AG09309 (cell line): ENCODE measurements around the gene GRID2.

Experiments
- DNase-seq: peaks from one replicate; pipeline ENCODE4 v3.0.0-alpha.2; 2010; ENCODE audit warnings: low read depth
- H3K4me3 ChIP-seq: 2 replicates; pipeline ENCODE4 v1.5.1; 2011; ENCODE audit warnings: mild to moderate bottlenecking, low read depth, low read length, moderate library complexity; ENCODE audit not compliant: control insufficient read depth
- CTCF ChIP-seq: IDR thresholded peaks from 2 replicates; pipeline ENCODE4 v1.5.1; 2011; ENCODE audit warnings: mild to moderate bottlenecking, low read depth, low read length, inconsistent platforms; ENCODE audit not compliant: insufficient read depth, control insufficient read depth; ENCODE audit errors: missing control alignments

Gene GRID2

GRCh38 chr4:93103042-93103441, 799.3 kb downstream of the GRID2 start:
- H3K4me3 ChIP-seq = no peak overlapping the region
- no peak for DNase-seq
- TF ChIP-seq CTCF = no peak

GRCh38 chr4:93116624-93117023, 812.9 kb downstream of the GRID2 start:
- no peak for TF ChIP-seq CTCF
- DNase-seq = no peak
- no peak overlapping the region for H3K4me3 ChIP-seq

- DNase-seq = no peak
- TF ChIP-seq CTCF = no peak
- no peak overlapping the region for H3K4me3 ChIP-seq
These were observed 823.7 kb downstream of the GRID2 start for GRCh38 chr4:93127489-93127888.

- no peak overlapping the region for H3K4me3 ChIP-seq
- DNase-seq = no peak
- TF ChIP-seq CTCF = no peak
These were observed 828.9 kb downstream of the GRID2 start for GRCh38 chr4:93132631-93133030.

GRCh38 chr4:93139118-93139517, 835.4 kb downstream of the GRID2 start:
- TF ChIP-seq CTCF = no peak
- DNase-seq = no peak
- no peak overlapping the region for H3K4me3 ChIP-seq

GRCh38 chr4:93143902-93144301, 840.1 kb downstream of the GRID2 start:
- TF ChIP-seq CTCF = no peak
- no peak for DNase-seq
- no peak overlapping the region for H3K4me3 ChIP-seq

- H3K4me3 ChIP-seq = no peak overlapping the region
- TF ChIP-seq CTCF = no peak
- no peak for DNase-seq
These were observed 840.9 kb downstream of the GRID2 start for GRCh38 chr4:93144644-93145043.
